H1 (cell line): Measurements from ENCODE around the gene TEX2. TPM values are rescaled to one million over a fixed set of nuclear protein-coding genes. Genes with fewer than 3 reads are reported as not detected.

Experiments used
- CTCF ChIA-PET: fragments of 300-600 bp; sonication (Branson Sonifier 250); formaldehyde crosslinking; loops from one replicate; lab custom pipeline; 2021; ENCODE audit not compliant: partially characterized antibody; lab: Charles Lee
- POLR2A ChIA-PET: fragments of 300-600 bp; sonication (Branson Sonifier 250); formaldehyde crosslinking; loops from one replicate; lab custom pipeline; 2021; ENCODE audit warnings: inconsistent platforms; ENCODE audit not compliant: partially characterized antibody; lab: Charles Lee
- DNase-seq, 2 experiments: peaks; one replicate each; pipeline versions ENCODE4 v3.0.0 to v3.0.0-alpha.2; 2010 to 2022; ENCODE audit warnings: low spot score in 2 of 2, low read depth in 1 of 2, mixed read lengths in 1 of 2
- FAIRE-seq: peaks from 2 replicates; lab custom pipeline; 2011; peaks lifted over from hg19 to GRCh38; lab: Jason Lieb, UNC
- H2AFZ ChIP-seq: 2 replicates; pipeline ENCODE4 v1.8.1; 2012; ENCODE audit warnings: low read length, inconsistent platforms
- H2AK5ac ChIP-seq: 2 replicates; pipeline ENCODE4 v1.6.1; 2013; ENCODE audit warnings: low read depth, low read length
- H2BK120ac ChIP-seq: replicated peaks from 2 replicates; pipeline ENCODE3; 2013; ENCODE audit warnings: low read depth, low read length, inconsistent platforms
- H2BK12ac ChIP-seq: 2 replicates; pipeline ENCODE4 v1.6.1; 2013; ENCODE audit warnings: low read depth, low read length
- H2BK15ac ChIP-seq: 2 replicates; pipeline ENCODE4 v1.6.1; 2013; ENCODE audit warnings: low read length
- H2BK20ac ChIP-seq: 2 replicates; pipeline ENCODE4 v1.6.1; 2013; ENCODE audit warnings: low read length
- H2BK5ac ChIP-seq: 2 replicates; pipeline ENCODE4 v1.6.1; 2013; ENCODE audit warnings: low read depth, low read length
- H3K14ac ChIP-seq: 2 replicates; pipeline ENCODE4 v1.6.1; 2013; ENCODE audit warnings: inconsistent platforms; ENCODE audit not compliant: insufficient read length
- H3K18ac ChIP-seq: 2 replicates; pipeline ENCODE4 v1.6.1; 2013; ENCODE audit warnings: low read length; ENCODE audit errors: extremely low read depth
- H3K23ac ChIP-seq: 2 replicates; pipeline ENCODE4 v1.6.1; 2013; ENCODE audit warnings: inconsistent platforms; ENCODE audit not compliant: insufficient read length
- H3K23me2 ChIP-seq: 2 replicates; pipeline ENCODE4 v1.6.1; 2013; ENCODE audit warnings: low read depth, low read length
- H3K27ac ChIP-seq: 2 replicates; pipeline ENCODE4 v1.6.1; 2011; ENCODE audit warnings: low read depth, low read length, inconsistent platforms
- H3K27me3 ChIP-seq, 4 experiments: replicated peaks in 1 of 4; 1 replicate in 1 of 4; 2 replicates in 3 of 4; pipeline versions ENCODE4 v1.6.1 to v1.8.1; 2011 to 2013; ENCODE audit warnings: low read length in 3 of 4, mild to moderate bottlenecking in 3 of 4, inconsistent platforms in 2 of 4, mixed read lengths in 2 of 4, moderate library complexity in 1 of 4; ENCODE audit not compliant: control insufficient read depth in 3 of 4, insufficient read depth in 3 of 4; ENCODE audit errors: extremely low read depth in 1 of 4
- H3K36me3 ChIP-seq, 4 experiments: 2 replicates each; pipeline versions ENCODE4 v1.6.1 to v1.8.1; 2011 to 2013; ENCODE audit warnings: mild to moderate bottlenecking in 4 of 4, low read length in 3 of 4, moderate library complexity in 2 of 4, control low read depth in 1 of 4, inconsistent platforms in 1 of 4; ENCODE audit not compliant: insufficient read depth in 4 of 4, control insufficient read depth in 2 of 4
- H3K4ac ChIP-seq: replicated peaks from 2 replicates; pipeline ENCODE3; 2013; ENCODE audit warnings: low read length, low read depth, mixed read lengths, inconsistent platforms; ENCODE audit not compliant: insufficient read length
- H3K4me1 ChIP-seq, 4 experiments: replicated peaks in 1 of 4; 1 replicate in 1 of 4; 2 replicates in 3 of 4; pipeline versions ENCODE4 v1.6.1 to v1.8.1; 2011 to 2013; ENCODE audit warnings: low read length in 3 of 4, inconsistent platforms in 2 of 4, mixed read lengths in 1 of 4; ENCODE audit not compliant: insufficient read depth in 4 of 4, control insufficient read depth in 3 of 4
- H3K4me2 ChIP-seq, 2 experiments: 2 replicates each; pipeline versions ENCODE4 v1.6.1 to v1.8.1; 2011 to 2013; ENCODE audit warnings: low read depth in 2 of 2, low read length in 2 of 2, control low read depth in 1 of 2, inconsistent platforms in 1 of 2, mild to moderate bottlenecking in 1 of 2; ENCODE audit not compliant: insufficient read depth in 1 of 2
- H3K4me3 ChIP-seq, 4 experiments: fragments of 200-600, 300-600 bp in 1 of 4; sonication (generic), shearing (Covaris generic), sonication (Bioruptor Twin) in 1 of 4; 2 replicates each; pipeline versions ENCODE4 v1.5.1 to v1.8.1; 2011 to 2016; ENCODE audit warnings: low read length in 4 of 4, low read depth in 3 of 4, control low read depth in 2 of 4, inconsistent platforms in 2 of 4, mild to moderate bottlenecking in 2 of 4, mixed read lengths in 1 of 4, moderate library complexity in 1 of 4; ENCODE audit not compliant: insufficient read depth in 2 of 4; ENCODE audit errors: extremely low read depth in 1 of 4
- H3K56ac ChIP-seq: replicated peaks from 2 replicates; pipeline ENCODE3; 2013; ENCODE audit warnings: low read depth, mild to moderate bottlenecking, mixed read lengths, low read length, inconsistent platforms; ENCODE audit not compliant: insufficient read length
- H3K79me1 ChIP-seq: 2 replicates; pipeline ENCODE4 v1.6.1; 2013; ENCODE audit warnings: low read depth, low read length, control low read depth
- H3K79me2 ChIP-seq, 2 experiments: 2 replicates each; pipeline versions ENCODE4 v1.6.1 to v1.8.1; 2012 to 2013; ENCODE audit warnings: low read length in 2 of 2, mild to moderate bottlenecking in 2 of 2, inconsistent platforms in 1 of 2; ENCODE audit not compliant: insufficient read depth in 2 of 2, control insufficient read depth in 1 of 2
- H3K9ac ChIP-seq, 4 experiments: replicated peaks in 1 of 4; 1 replicate in 1 of 4; 2 replicates in 3 of 4; pipeline versions ENCODE4 v1.6.1 to v1.8.1; 2011 to 2013; ENCODE audit warnings: low read depth in 3 of 4, low read length in 3 of 4, control low read depth in 2 of 4, mild to moderate bottlenecking in 2 of 4, moderate library complexity in 2 of 4, inconsistent platforms in 1 of 4; ENCODE audit errors: extremely low read depth in 1 of 4
- H3K9me3 ChIP-seq, 2 experiments: 2 replicates each; pipeline versions ENCODE4 v1.6.1 to v1.8.1; 2012 to 2013; ENCODE audit warnings: mild to moderate bottlenecking in 2 of 2, moderate library complexity in 2 of 2, control low read depth in 1 of 2, inconsistent platforms in 1 of 2, low read depth in 1 of 2, low read length in 1 of 2, mixed read lengths in 1 of 2; ENCODE audit not compliant: insufficient read depth in 2 of 2
- H4K20me1 ChIP-seq, 2 experiments: replicated peaks in 1 of 2; 2 replicates each; pipeline versions ENCODE3 to v1.8.1; 2011 to 2013; ENCODE audit warnings: inconsistent platforms in 2 of 2, low read length in 2 of 2, mild to moderate bottlenecking in 1 of 2; ENCODE audit not compliant: insufficient read depth in 2 of 2, control insufficient read depth in 1 of 2
- H4K5ac ChIP-seq: 2 replicates; pipeline ENCODE4 v1.6.1; 2013; ENCODE audit warnings: low read length, low read depth, mixed read lengths, inconsistent platforms; ENCODE audit not compliant: insufficient read length
- H4K8ac ChIP-seq: 2 replicates; pipeline ENCODE4 v1.8.0; 2013; ENCODE audit warnings: mild to moderate bottlenecking, moderate library complexity, low read length, inconsistent platforms; ENCODE audit not compliant: insufficient read depth; ENCODE audit errors: extremely low read depth
- H4K91ac ChIP-seq: replicated peaks from 2 replicates; pipeline ENCODE3; 2013; ENCODE audit warnings: low read length, mixed read lengths, inconsistent platforms; ENCODE audit not compliant: insufficient read length
- CHD1 ChIP-seq: IDR thresholded peaks from 2 replicates; pipeline ENCODE4 v1.6.1; 2012; ENCODE audit warnings: low read depth, low read length, improper control_type of control experiment
- EP300 ChIP-seq, 2 experiments: IDR thresholded peaks; 1 replicate in 1 of 2; 2 replicates in 1 of 2; pipeline ENCODE4 v1.6.1; 2011 to 2012; ENCODE audit warnings: low read depth in 2 of 2, low read length in 2 of 2, mild to moderate bottlenecking in 2 of 2, borderline replicate concordance in 1 of 2, inconsistent platforms in 1 of 2, moderate library complexity in 1 of 2
- GABPA ChIP-seq: IDR thresholded peaks from 2 replicates; pipeline ENCODE4 v1.6.1; 2011; ENCODE audit warnings: mild to moderate bottlenecking, low read length, moderate library complexity, borderline replicate concordance; ENCODE audit not compliant: insufficient read depth
- JUN ChIP-seq: IDR thresholded peaks from 2 replicates; pipeline ENCODE4 v1.6.1; 2011; ENCODE audit warnings: low read depth, mild to moderate bottlenecking, improper control_type of control experiment, low read length
- NRF1 ChIP-seq: IDR thresholded peaks from 2 replicates; pipeline ENCODE4 v1.6.1; 2011; ENCODE audit warnings: mild to moderate bottlenecking, low read depth, low read length, improper control_type of control experiment
- RAD21 ChIP-seq, 2 experiments: IDR thresholded peaks in 1 of 2; conservative IDR thresholded peaks in 1 of 2; 2 replicates each; pipeline ENCODE4 v1.6.1; 2011; ENCODE audit warnings: low read depth in 2 of 2, low read length in 2 of 2, improper control_type of control experiment in 1 of 2, inconsistent platforms in 1 of 2, mild to moderate bottlenecking in 1 of 2, moderate library complexity in 1 of 2
- SIN3A ChIP-seq, 2 experiments: IDR thresholded peaks in 1 of 2; conservative IDR thresholded peaks in 1 of 2; 2 replicates each; pipeline ENCODE4 v1.6.1; 2011 to 2012; ENCODE audit warnings: low read length in 2 of 2, improper control_type of control experiment in 1 of 2, low read depth in 1 of 2, mild to moderate bottlenecking in 1 of 2
- SP4 ChIP-seq: IDR thresholded peaks from 2 replicates; pipeline ENCODE4 v1.6.1; 2012; ENCODE audit warnings: low read length, inconsistent platforms
- TBP ChIP-seq: IDR thresholded peaks from 2 replicates; pipeline ENCODE4 v1.6.1; 2011; ENCODE audit warnings: low read depth, low read length, improper control_type of control experiment
- WGBS, 2 experiments: shearing (Covaris generic) in 1 of 2; methylation state at CpG; one replicate each; pipeline versions ENCODE4 v1.1.6 to v1.1.7; 2013 to 2015; ENCODE audit warnings: low lambda C conversion rate in 2 of 2, mixed read lengths in 2 of 2, inconsistent platforms in 1 of 2, low coverage in 1 of 2, missing lambda C conversion rate in 1 of 2; ENCODE audit not compliant: insufficient replicate concordance in 2 of 2, insufficient coverage in 1 of 2, insufficient read length in 1 of 2; ENCODE audit errors: extremely low coverage in 1 of 2, missing lambda C conversion rate in 1 of 2; 5-methylcytosine and 5-hydroxymethylcytosine counted together
- polyA plus RNA-seq, 7 experiments: library from polyadenylated mRNA; depleted of rRNA in 3 of 7; stranded (reverse) in 5 of 7; unstranded in 2 of 7; fragments of >200 nt in 5 of 7; fragments of 200-250 nt in 2 of 7; gene quantifications; 1 replicate in 5 of 7; 2 replicates in 1 of 7; 4 replicates in 1 of 7; pipeline versions ENCODE4 v1.2.1 to v1.2.3, GENCODE V29; 2011 to 2013; ENCODE audit warnings: missing spikeins in 2 of 7, mixed read lengths in 2 of 7
- total RNA-seq: library from RNA; stranded (reverse); fragmentation: NEBNext Ultra II Directional; extraction: Animal tissue kit (Norgen Biotek cat#: 25700); gene quantifications from 2 replicates; pipeline ENCODE4 v1.2.1, GENCODE V29; 2021
- TF ChIP-seq, protein P1 (sequence below): IDR thresholded peaks from 2 replicates; pipeline ENCODE4 v1.6.1; 2011; ENCODE audit warnings: low read depth, mild to moderate bottlenecking, low read length; ENCODE audit not compliant: insufficient read depth
- TF ChIP-seq, protein P2 (sequence below): IDR thresholded peaks from 2 replicates; pipeline ENCODE4 v1.6.1; 2012; ENCODE audit warnings: inconsistent platforms

The TEX2 gene
- total and polyA plus RNA-seq, 2 of the 8 experiments (the other 6 are each of a cell fraction or from before 2014, with no cell fraction given): 6.1 to 15.6 TPM

GRCh38 chr17:64273006-64273405, 9.9 kb upstream of the TEX2 start:
- Histone ChIP-seq H3K4me2 (no peak overlapping the region), H3K14ac (no peak overlapping the region), H3K79me1 (no peaks in the 10 kb centered on the region), H2BK12ac (no peak overlapping the region), H3K79me2 (no peaks in the 10 kb centered on the region), H2AFZ (no peak overlapping the region), H3K9me3 (no peaks in the 10 kb centered on the region), H2BK20ac (no peak overlapping the region), H4K8ac (no peak overlapping the region), H2BK120ac (no peak overlapping the region), H3K36me3 (no peaks in the 10 kb centered on the region), H3K18ac (no peak overlapping the region), H3K27me3 (no peaks in the 10 kb centered on the region), H3K4me1 (peaks cover 0 to 3% (median 0%) of the 10 kb centered on the region in 4 experiments; a peak in 1 of 7 replicates), H3K56ac (no peak overlapping the region), H3K27ac (no peak overlapping the region), H2BK15ac (no peak overlapping the region), H4K5ac (no peak overlapping the region), H4K91ac (no peak overlapping the region), H3K9ac (no peak overlapping the region), H3K23me2 (peaks cover 1% of the 10 kb centered on the region; the same call in 1 of the 2 replicates), H2BK5ac (no peak overlapping the region), H3K4ac (no peak overlapping the region), H3K23ac (no peak overlapping the region), H3K4me3 (no peak overlapping the region), H2AK5ac (no peak overlapping the region), H4K20me1 (no peaks in the 10 kb centered on the region)
- ChIA-PET POLR2A (interaction anchor here (0.7 to 5.0 kb wide), 3 partner anchors 10 to 217 kb away, joined by 3 to 38 read pairs (median 7); partner anchors contain the start of gene TEX2), CTCF (interaction anchor here (4.5 kb wide), 1 partner anchor 8 kb away, joined by 27 read pairs; no protein-coding TSS in a partner anchor)
- no peak for DNase-seq
- FAIRE-seq: no peak
- WGBS, 2 experiments: 78% methylated on average over 6 of the region's 6 CpGs; no CpG with 5 or more reads in 1 of the 2 experiments
- TF ChIP-seq, protein P1, sequence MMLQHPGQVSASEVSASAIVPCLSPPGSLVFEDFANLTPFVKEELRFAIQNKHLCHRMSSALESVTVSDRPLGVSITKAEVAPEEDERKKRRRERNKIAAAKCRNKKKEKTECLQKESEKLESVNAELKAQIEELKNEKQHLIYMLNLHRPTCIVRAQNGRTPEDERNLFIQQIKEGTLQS: no peak
- TF ChIP-seq JUN (no peak), SP4 (no peak), CHD1 (no peak), GABPA (no peak), TBP (no peak), SIN3A (conservative IDR thresholded peaks at IDR 0.05 in 1 of 2, IDR thresholded peaks at IDR 0.05 in 1 of 2; ENCODE audit: low read depth in 1 of 2, low read length in 2 of 2) (no peak), EP300 (IDR thresholded peaks at IDR 0.05; ENCODE audit: borderline replicate concordance in 1 of 2, low read depth in 2 of 2, low read length in 2 of 2) (no peak), NRF1 (no peak), RAD21 (IDR thresholded peaks at IDR 0.05 in 1 of 2, conservative IDR thresholded peaks at IDR 0.05 in 1 of 2; ENCODE audit: low read depth in 2 of 2, low read length in 2 of 2) (no peak)
- TF ChIP-seq, protein P2, sequence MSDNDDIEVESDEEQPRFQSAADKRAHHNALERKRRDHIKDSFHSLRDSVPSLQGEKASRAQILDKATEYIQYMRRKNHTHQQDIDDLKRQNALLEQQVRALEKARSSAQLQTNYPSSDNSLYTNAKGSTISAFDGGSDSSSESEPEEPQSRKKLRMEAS: no peak
